ENCODE results near the gene SMURF2.

Gene SMURF2

DNA sequence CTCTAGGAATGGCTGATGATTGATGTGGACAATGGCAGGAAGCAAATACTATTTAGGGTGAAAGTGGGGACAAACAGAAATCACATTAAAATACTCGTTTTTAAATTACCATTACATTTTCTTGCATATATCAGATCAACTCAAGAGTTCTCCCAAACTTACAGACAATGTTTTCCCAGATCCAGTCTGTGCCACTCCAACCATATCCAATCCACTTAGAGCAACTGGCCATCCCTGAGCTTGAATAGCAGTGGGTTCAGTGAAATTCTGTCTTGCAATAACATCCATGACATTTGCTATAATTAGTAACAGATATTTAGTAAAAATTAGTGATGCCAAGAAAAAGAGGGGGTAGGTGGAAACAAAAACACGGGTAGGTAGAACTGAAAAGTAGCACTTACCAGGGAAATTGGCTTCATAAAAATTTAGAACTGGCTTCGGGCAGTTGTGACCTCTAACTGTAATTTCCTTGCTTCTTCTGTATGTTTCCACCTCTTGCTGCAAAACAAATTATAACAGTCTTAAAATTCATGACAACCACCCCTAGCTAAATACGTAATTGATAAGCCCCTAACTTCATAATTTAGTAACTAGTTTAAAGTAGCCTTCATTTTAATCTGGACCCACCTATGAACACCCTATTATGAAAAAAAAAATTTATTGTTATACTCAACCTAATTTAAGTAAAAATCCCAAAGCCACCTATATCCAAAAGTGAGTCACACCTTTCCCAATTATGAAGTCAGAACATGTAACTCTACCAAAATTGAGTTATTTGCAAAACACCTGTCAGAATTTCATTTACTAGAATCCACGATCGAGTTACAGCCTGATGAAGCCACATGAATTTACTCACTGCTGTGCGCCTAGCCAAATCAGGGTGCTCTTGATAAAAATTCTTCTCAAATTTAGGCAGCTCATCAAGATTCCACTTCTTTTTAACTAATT lies 158.0 kb downstream of the SMURF2 start:
- Histone ChIP-seq H3K4me3 (ENCODE audit: low read depth, low read length) (peak overlapping the region; percentile 100), H3K9me3 (ENCODE audit: control insufficient read depth, low read length) (no peaks in the 10 kb centered on the region), H3K27me3 (ENCODE audit: control insufficient read depth, insufficient read depth, low read length) (no peaks in the 10 kb centered on the region), H3K79me2 (peaks cover 47% of the 10 kb centered on the region), H2AFZ (no peak overlapping the region), H3K27ac (peak overlapping the region; percentile 99), H3K4me1 (peaks cover 21% of the 10 kb centered on the region), H3K9ac (no peak overlapping the region), H3K4me2 (ENCODE audit: low read length) (peak overlapping the region; percentile 87), H3K36me3 (ENCODE audit: control insufficient read depth, insufficient read depth, low read length) (no peaks in the 10 kb centered on the region)
- TF ChIP-seq, protein P1, sequence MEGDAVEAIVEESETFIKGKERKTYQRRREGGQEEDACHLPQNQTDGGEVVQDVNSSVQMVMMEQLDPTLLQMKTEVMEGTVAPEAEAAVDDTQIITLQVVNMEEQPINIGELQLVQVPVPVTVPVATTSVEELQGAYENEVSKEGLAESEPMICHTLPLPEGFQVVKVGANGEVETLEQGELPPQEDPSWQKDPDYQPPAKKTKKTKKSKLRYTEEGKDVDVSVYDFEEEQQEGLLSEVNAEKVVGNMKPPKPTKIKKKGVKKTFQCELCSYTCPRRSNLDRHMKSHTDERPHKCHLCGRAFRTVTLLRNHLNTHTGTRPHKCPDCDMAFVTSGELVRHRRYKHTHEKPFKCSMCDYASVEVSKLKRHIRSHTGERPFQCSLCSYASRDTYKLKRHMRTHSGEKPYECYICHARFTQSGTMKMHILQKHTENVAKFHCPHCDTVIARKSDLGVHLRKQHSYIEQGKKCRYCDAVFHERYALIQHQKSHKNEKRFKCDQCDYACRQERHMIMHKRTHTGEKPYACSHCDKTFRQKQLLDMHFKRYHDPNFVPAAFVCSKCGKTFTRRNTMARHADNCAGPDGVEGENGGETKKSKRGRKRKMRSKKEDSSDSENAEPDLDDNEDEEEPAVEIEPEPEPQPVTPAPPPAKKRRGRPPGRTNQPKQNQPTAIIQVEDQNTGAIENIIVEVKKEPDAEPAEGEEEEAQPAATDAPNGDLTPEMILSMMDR (IDR thresholded peaks at IDR 0.05) = no peak

DNA sequence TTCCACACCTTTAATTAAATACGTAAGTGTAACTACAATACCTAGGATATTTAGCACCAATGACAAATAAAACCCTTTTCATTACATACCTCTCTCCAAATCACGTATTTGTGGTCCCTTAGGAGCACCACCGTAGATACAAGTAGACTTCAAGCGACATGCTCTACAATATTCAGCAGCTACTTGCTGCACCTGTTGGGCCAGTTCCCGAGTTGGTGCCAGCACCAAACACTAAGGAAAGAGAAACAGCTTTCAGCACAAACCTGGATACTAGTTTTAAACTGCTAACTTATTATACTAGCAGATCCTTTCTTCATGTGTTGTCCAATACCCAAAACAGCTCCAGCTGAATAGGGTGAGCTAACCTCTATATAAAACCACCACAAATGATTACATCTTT lies 158.8 kb downstream of the SMURF2 start:
- Histone ChIP-seq H3K4me3 (ENCODE audit: low read depth, low read length) (no peak overlapping the region), H3K9me3 (ENCODE audit: control insufficient read depth, low read length) (no peaks in the 10 kb centered on the region), H3K79me2 (peaks cover 42% of the 10 kb centered on the region), H3K27ac (no peak overlapping the region), H2AFZ (no peak overlapping the region), H3K36me3 (ENCODE audit: control insufficient read depth, insufficient read depth, low read length) (no peaks in the 10 kb centered on the region), H3K4me2 (ENCODE audit: low read length) (no peak overlapping the region), H3K4me1 (peaks cover 20% of the 10 kb centered on the region), H3K27me3 (ENCODE audit: control insufficient read depth, insufficient read depth, low read length) (no peaks in the 10 kb centered on the region), H3K9ac (no peak overlapping the region)
- TF ChIP-seq, protein P1 (IDR thresholded peaks at IDR 0.05) = no peak

DNA sequence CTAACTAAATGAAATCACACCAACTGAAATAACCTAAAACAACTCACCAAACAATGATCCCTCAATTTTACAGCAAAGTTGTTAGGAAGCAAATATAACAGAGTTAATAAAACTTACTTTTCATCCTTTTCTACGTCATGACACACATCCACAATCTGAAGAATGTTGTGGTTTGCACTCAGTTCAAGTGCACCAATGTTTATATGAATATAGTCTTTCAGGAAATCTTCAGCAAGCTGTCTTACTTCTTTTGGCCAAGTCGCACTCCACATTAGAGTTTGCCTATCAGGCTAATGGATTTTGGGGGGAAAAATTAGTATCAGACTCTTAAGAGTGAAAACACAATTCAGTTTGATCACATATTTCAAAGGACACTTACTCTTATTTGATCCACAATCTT lies 159.3 kb downstream of the SMURF2 start:
- Histone ChIP-seq H3K4me3 (ENCODE audit: low read depth, low read length) (no peak overlapping the region), H3K36me3 (ENCODE audit: control insufficient read depth, insufficient read depth, low read length) (no peaks in the 10 kb centered on the region), H3K9ac (no peak overlapping the region), H3K27me3 (ENCODE audit: control insufficient read depth, insufficient read depth, low read length) (no peaks in the 10 kb centered on the region), H3K79me2 (peaks cover 37% of the 10 kb centered on the region), H3K9me3 (ENCODE audit: control insufficient read depth, low read length) (no peaks in the 10 kb centered on the region), H3K27ac (no peak overlapping the region), H3K4me1 (peaks cover 15% of the 10 kb centered on the region), H3K4me2 (ENCODE audit: low read length) (no peak overlapping the region), H2AFZ (no peak overlapping the region)
- TF ChIP-seq, protein P1 (IDR thresholded peaks at IDR 0.05) = no peak

DNA sequence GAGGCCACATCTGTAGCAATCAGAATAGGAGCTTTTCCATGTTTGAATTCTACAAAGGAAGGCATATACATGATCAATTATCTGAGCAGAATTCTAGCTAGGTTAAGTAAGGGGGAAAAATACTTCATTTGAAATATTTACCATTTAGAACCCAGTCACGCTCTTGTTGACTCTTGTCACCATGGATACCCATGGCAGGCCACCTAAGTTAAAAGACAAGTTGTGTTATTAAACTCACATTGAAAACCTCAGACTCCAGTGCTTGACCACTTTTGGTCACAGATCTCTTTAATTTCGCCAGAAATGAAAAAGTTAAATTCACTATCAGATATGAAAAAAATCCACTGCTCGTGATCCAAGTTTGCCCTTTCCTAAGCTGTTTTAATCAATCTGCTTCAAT lies 160.1 kb downstream of the SMURF2 start:
- H3K36me3 ChIP-seq (ENCODE audit: control insufficient read depth, insufficient read depth, low read length) = no peaks in the 10 kb centered on the region
- TF ChIP-seq, protein P1 (IDR thresholded peaks at IDR 0.05) = no peak
- no peak overlapping the region for H3K9ac ChIP-seq
- peaks cover 34% of the 10 kb centered on the region for H3K79me2 ChIP-seq
- peaks cover 19% of the 10 kb centered on the region for H3K4me1 ChIP-seq
- no peaks in the 10 kb centered on the region for H3K27me3 ChIP-seq (ENCODE audit: control insufficient read depth, insufficient read depth, low read length)
- peak overlapping the region; percentile 5 for H3K27ac ChIP-seq
- H3K9me3 ChIP-seq (ENCODE audit: control insufficient read depth, low read length) = no peaks in the 10 kb centered on the region
- H3K4me3 ChIP-seq (ENCODE audit: low read depth, low read length) = no peak overlapping the region
- H3K4me2 ChIP-seq (ENCODE audit: low read length) = no peak overlapping the region
- H2AFZ ChIP-seq = no peak overlapping the region

Measured in parathyroid adenoma (tissue), 2 donors.